SK-N-MC (cell line): ENCODE measurements around the gene HES5.

Experiments
- EZH2 ChIP-seq: fragments of 200-600 bp; sonication (generic); IDR thresholded peaks from one replicate; pipeline ENCODE4 v1.6.1; 2017; ENCODE audit warnings: antibody characterized with exemption
- FOXP2 ChIP-seq: optimal IDR thresholded peaks from 2 replicates; pipeline ENCODE3; 2011; ENCODE audit warnings: mild to moderate bottlenecking, moderate library complexity; ENCODE audit not compliant: insufficient read depth; ENCODE audit errors: extremely low read length, control extremely low read depth
- POLR2AphosphoS5 ChIP-seq: IDR thresholded peaks from 2 replicates; pipeline ENCODE4 v1.6.1; 2012; ENCODE audit warnings: mild to moderate bottlenecking, low read depth, low read length, borderline replicate concordance

- TF ChIP-seq POLR2AphosphoS5 (no peak), EZH2 (no peak), FOXP2 (no peak)
Measured at GRCh38 chr1:2558420-2558819, 28.4 kb upstream of the HES5 start.
